Activated CD8-positive, alpha-beta memory T cell treated with anti-CD3 and anti-CD28 coated beads, Interleukin-2, amount 10 ng/mL, durations not matched to agents 7 days and 5 days (primary cell): ENCODE measurements around the gene NID2. TPM values are rescaled to one million over a fixed set of nuclear protein-coding genes. Genes with fewer than 3 reads are reported as not detected.

Source experiments
- ATAC-seq: fragments of 150-1000 bp; cut with Tn5 transposase; one replicate; pipeline ENCODE4 v1.10.0; 2021; ENCODE audit warnings: moderate library complexity
- CTCF ChIA-PET: fragments of 350-600 bp; sonication (Branson Sonifier 250); formaldehyde crosslinking; loops from one replicate; lab custom pipeline; 2021; ENCODE audit warnings: antibody characterized with exemption; lab: Charles Lee
- DNase-seq: peaks from one replicate; pipeline ENCODE4 v3.0.0-alpha.2; 2020
- H3K27ac Mint-ChIP-seq: one replicate; pipeline ENCODE4 v1.8.0; 2021; ENCODE audit warnings: mild to moderate bottlenecking, mixed read lengths
- H3K27me3 Mint-ChIP-seq: one replicate; pipeline ENCODE4 v1.8.0; 2021; ENCODE audit warnings: mixed read lengths
- H3K36me3 Mint-ChIP-seq: one replicate; pipeline ENCODE4 v1.8.0; 2021; ENCODE audit warnings: mild to moderate bottlenecking, mixed read lengths
- H3K4me1 Mint-ChIP-seq: one replicate; pipeline ENCODE4 v1.8.0; 2021; ENCODE audit warnings: mixed read lengths
- H3K4me3 Mint-ChIP-seq: one replicate; pipeline ENCODE4 v1.8.0; 2021; ENCODE audit warnings: mild to moderate bottlenecking, moderate library complexity, mixed read lengths
- H3K9me3 Mint-ChIP-seq: one replicate; pipeline ENCODE4 v1.8.0; 2022; ENCODE audit warnings: low read depth, mixed read lengths
- total RNA-seq, 2 experiments: library from RNA; stranded (reverse); gene quantifications; one replicate each; pipeline ENCODE4 v1.2.3, GENCODE V29; 2021

Gene NID2
- total RNA-seq, 2 experiments from 2014 or later = 0.18 to 0.21 TPM

GRCh38 chr14:51989293-51990234, 79.3 kb downstream of the NID2 start, which contains the start of gene RTRAF:
RTRAF (plus strand) TSS chr14:51989546; CDS start chr14:51989640, 94 bp downstream.
- no peaks in the 10 kb centered on the region for H3K27me3 Mint-ChIP-seq
- peak; percentile 95 for DNase-seq
- H3K4me1 Mint-ChIP-seq = peaks cover 43% of the 10 kb centered on the region

GRCh38 chr14:51988221-51988620, 80.6 kb downstream of the NID2 start:
- peak overlapping the region; percentile 92 for H3K27ac Mint-ChIP-seq
- no peak overlapping the region for H3K4me3 Mint-ChIP-seq
- ATAC-seq (no peak), DNase-seq (no peak)
- CTCF ChIA-PET = interaction anchor here (1.7 kb wide), 1 partner anchor 10 kb away, joined by 7 read pairs; no protein-coding TSS in a partner anchor
- no peaks in the 10 kb centered on the region for H3K9me3 Mint-ChIP-seq
- no peaks in the 10 kb centered on the region for H3K27me3 Mint-ChIP-seq
- H3K4me1 Mint-ChIP-seq = peaks cover 31% of the 10 kb centered on the region
- peaks cover 9% of the 10 kb centered on the region for H3K36me3 Mint-ChIP-seq

More at GRCh38 chr14:51989293-51990234, 79.3 kb downstream of the NID2 start, which contains the start of gene RTRAF:
- peak within 1 kb of the TSS; percentile 92 for H3K4me3 Mint-ChIP-seq
- ATAC-seq = peak; percentile 98
- no peaks in the 10 kb centered on the region for H3K9me3 Mint-ChIP-seq
- H3K27ac Mint-ChIP-seq = peak within 1 kb of the TSS; percentile 92
- CTCF ChIA-PET = interaction anchor here (0.6 to 1.7 kb wide), 4 partner anchors 9 to 619 kb away, joined by 3 to 7 read pairs (median 4); no protein-coding TSS in a partner anchor
- peaks cover 17% of the 10 kb centered on the region for H3K36me3 Mint-ChIP-seq

DNA sequence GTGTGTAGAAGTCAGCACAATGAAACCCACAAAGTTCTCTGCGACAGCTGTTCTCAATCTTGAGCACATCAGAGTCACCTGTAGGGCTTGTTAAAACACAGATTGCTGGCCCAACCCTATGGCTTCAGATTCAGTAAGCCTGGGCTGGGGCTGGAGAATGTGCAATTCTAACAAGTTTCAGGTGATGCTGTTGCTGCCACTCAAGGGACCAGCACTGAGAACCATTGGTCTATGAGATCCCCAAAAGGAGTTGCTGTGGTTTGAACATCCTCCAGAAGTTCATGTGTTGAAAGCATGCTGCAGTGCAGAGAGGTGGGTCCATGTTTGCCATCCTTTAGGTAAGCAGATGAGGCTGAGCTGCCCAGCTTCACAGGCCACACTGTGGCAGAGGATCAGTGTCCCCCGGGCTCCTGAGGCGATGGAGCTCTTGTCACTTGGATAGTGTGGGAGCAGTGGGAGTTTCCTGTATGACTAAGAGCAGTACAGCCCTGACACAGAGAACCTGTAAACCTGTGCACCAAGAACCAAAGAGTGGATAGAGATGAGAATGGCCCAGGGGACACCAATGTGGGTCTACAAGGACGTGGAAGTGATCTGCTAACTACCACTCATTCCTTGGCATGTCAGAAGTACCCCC, 87.5 kb downstream of the NID2 start:
- CTCF ChIA-PET = interaction anchor here (1.0 to 1.8 kb wide), 4 partner anchors 55 to 144 kb away, joined by 3 to 5 read pairs (median 3); partner anchors contain the start of gene GNG2
- ATAC-seq = peak; percentile 76
- Mint-ChIP-seq H3K27me3 (no peaks in the 10 kb centered on the region), H3K4me3 (no peak overlapping the region), H3K4me1 (peaks cover 23% of the 10 kb centered on the region), H3K27ac (no peak overlapping the region), H3K36me3 (no peaks in the 10 kb centered on the region), H3K9me3 (no peaks in the 10 kb centered on the region)
- peak; percentile 48 for DNase-seq

DNA sequence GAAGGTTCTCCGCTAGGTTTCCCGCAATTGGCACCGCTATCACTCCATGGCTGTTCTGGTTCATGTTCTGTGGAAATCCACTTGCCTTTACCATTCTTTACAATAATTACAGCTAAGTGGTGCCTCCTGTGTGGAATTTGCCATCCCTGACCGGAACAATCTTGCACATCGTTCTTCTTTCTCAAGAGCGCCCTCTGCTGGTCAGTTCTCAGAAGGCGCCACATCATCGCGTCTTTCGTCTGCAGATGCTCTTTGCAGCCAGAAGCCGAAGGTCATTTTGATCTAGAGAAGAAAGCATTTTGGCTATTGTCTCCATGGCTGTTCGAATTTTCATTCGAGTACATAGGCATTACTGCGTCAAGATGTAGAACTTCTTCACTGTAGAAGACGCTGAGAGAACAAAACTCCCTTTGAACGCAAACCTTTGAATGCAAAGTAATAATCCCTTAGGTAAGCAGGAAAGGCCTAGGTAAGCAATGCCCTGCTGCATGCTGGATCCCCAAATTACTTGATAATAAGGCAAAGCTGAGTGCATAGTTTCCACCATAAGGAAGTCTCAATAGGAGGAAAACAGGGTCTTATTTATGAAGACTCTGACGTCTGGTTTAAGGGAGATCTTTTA, 89.7 kb downstream of the NID2 start:
- ATAC-seq = peak; percentile 74
- DNase-seq = peak; percentile 87
- Mint-ChIP-seq H3K27me3 (no peaks in the 10 kb centered on the region), H3K4me3 (no peak overlapping the region), H3K36me3 (no peaks in the 10 kb centered on the region), H3K27ac (no peak overlapping the region), H3K9me3 (no peaks in the 10 kb centered on the region), H3K4me1 (peaks cover 23% of the 10 kb centered on the region)
- CTCF ChIA-PET = interaction anchor here (0.7 to 2.8 kb wide), 33 partner anchors 9 to 696 kb away, joined by 3 to 11 read pairs (median 4); partner anchors contain the start of genes FRMD6 and GNG2

DNA sequence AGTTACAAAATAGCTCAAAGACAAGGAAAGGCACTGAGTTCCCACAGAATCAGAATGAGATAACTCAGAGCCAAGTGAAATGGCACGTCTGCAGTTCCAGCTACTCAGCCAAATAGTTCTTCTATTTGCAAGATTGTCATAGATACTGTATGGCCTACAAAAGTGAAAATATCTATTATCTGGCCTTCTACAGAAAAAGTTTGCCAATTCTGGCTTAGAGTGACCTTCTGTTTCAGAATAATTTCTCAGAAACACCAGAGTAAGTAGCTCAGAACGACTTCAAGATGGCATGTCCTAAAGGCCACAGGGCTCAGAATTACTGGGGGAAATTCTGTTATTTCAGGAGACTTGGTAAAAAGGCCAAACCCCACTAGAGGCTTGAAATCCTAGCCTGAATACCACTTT, 90.2 kb downstream of the NID2 start:
- Mint-ChIP-seq H3K27me3 (no peaks in the 10 kb centered on the region), H3K4me3 (no peak overlapping the region), H3K27ac (no peak overlapping the region), H3K36me3 (no peaks in the 10 kb centered on the region), H3K9me3 (no peaks in the 10 kb centered on the region), H3K4me1 (peaks cover 23% of the 10 kb centered on the region)
- DNase-seq = no peak
- CTCF ChIA-PET = interaction anchor here (0.7 to 2.8 kb wide), 28 partner anchors 8 to 695 kb away, joined by 3 to 11 read pairs (median 4); partner anchors contain the start of genes FRMD6 and GNG2
- no peak for ATAC-seq

- Mint-ChIP-seq H3K36me3 (no peaks in the 10 kb centered on the region), H3K4me3 (no peak overlapping the region), H3K4me1 (peaks cover 23% of the 10 kb centered on the region), H3K27ac (no peak overlapping the region), H3K9me3 (no peaks in the 10 kb centered on the region), H3K27me3 (no peaks in the 10 kb centered on the region)
- no peak for ATAC-seq
- CTCF ChIA-PET = no interaction called here
- no peak for DNase-seq
Measured at GRCh38 chr14:51977075-51977474, 91.8 kb downstream of the NID2 start.

DNA sequence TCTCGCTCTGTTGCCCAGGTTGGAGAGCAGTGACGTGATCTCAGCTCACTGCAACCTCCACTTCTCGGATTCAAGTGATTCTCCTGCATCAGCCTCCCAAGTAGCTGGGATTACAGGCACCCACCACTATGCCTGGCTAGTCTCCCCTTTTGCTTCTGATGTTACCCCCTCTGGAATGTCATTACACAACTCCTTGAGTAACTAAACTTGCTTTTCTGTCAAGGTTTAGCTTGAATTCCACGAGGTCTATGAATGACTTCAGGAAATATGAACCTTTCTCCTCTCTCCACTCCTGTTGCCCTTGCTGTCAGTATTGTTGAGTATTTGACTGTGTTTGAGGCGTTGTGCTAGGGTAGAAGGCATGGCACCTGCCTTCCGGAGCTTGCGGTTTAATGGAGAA, 96.3 kb downstream of the NID2 start:
- H3K4me3 Mint-ChIP-seq = no peak overlapping the region
- DNase-seq = no peak
- CTCF ChIA-PET = no interaction called here
- H3K27me3 Mint-ChIP-seq = no peaks in the 10 kb centered on the region
- no peaks in the 10 kb centered on the region for H3K9me3 Mint-ChIP-seq
- no peaks in the 10 kb centered on the region for H3K4me1 Mint-ChIP-seq
- no peak for ATAC-seq
- H3K27ac Mint-ChIP-seq = no peak overlapping the region
- peaks cover 15% of the 10 kb centered on the region for H3K36me3 Mint-ChIP-seq

DNA sequence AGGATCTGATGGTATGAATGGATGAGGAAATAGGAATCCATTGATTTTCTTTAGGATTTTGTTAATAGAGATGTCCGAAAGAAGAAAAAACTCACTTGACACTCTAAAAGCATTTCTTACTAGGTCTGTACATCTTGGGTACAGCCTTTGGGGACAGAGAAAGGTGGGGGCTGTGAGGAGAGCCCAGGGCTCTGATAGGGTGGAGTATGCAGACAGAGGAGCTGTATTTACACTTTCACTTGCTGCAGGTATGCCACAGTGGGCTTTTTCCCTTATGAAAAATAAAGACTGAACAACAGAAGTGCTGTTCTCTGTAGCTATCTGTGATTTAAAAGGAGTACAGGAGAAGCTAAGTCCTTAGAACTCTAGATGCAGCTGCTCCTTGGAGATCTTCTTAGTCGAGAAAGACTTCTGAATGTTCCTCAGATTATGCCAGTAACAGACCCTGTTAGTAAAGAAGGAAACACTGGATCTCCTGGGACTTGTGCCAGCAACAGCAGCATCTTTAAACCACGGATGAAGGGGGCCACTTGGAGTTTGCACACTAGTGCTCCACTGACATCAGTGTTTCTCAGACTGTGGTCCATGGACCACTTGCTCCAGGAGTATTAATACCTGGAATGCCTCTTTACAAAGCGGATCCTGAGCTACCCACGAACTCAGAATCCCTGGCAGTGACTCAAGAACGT, 98.9 kb downstream of the NID2 start:
- H3K4me1 Mint-ChIP-seq = no peaks in the 10 kb centered on the region
- peaks cover 28% of the 10 kb centered on the region for H3K36me3 Mint-ChIP-seq
- no peak overlapping the region for H3K4me3 Mint-ChIP-seq
- ATAC-seq = no peak
- no peaks in the 10 kb centered on the region for H3K27me3 Mint-ChIP-seq
- no peak overlapping the region for H3K27ac Mint-ChIP-seq
- no peaks in the 10 kb centered on the region for H3K9me3 Mint-ChIP-seq
- DNase-seq = no peak
- CTCF ChIA-PET = interaction anchor here (2.8 kb wide), 1 partner anchor 9 kb away, joined by 10 read pairs; no protein-coding TSS in a partner anchor

- no peak overlapping the region for H3K27ac Mint-ChIP-seq
- H3K9me3 Mint-ChIP-seq = no peaks in the 10 kb centered on the region
- peaks cover 3% of the 10 kb centered on the region for H3K4me1 Mint-ChIP-seq
- no peak for DNase-seq
- no peak for ATAC-seq
- CTCF ChIA-PET = interaction anchor here (0.8 kb wide), 1 partner anchor 11 kb away, joined by 4 read pairs; no protein-coding TSS in a partner anchor
- no peak overlapping the region for H3K4me3 Mint-ChIP-seq
- peaks cover 39% of the 10 kb centered on the region for H3K36me3 Mint-ChIP-seq
- H3K27me3 Mint-ChIP-seq = no peaks in the 10 kb centered on the region
Measured at GRCh38 chr14:51967521-51967920, 101.3 kb downstream of the NID2 start.

GRCh38 chr14:51963286-51963685, 105.6 kb downstream of the NID2 start:
- peaks cover 59% of the 10 kb centered on the region for H3K36me3 Mint-ChIP-seq
- no peak overlapping the region for H3K4me3 Mint-ChIP-seq
- no peak for DNase-seq
- H3K27ac Mint-ChIP-seq = no peak overlapping the region
- peaks cover 11% of the 10 kb centered on the region for H3K9me3 Mint-ChIP-seq
- H3K27me3 Mint-ChIP-seq = no peaks in the 10 kb centered on the region
- peaks cover 12% of the 10 kb centered on the region for H3K4me1 Mint-ChIP-seq
- ATAC-seq = no peak
- CTCF ChIA-PET = interaction anchor here (1.3 kb wide), 1 partner anchor 16 kb away, joined by 4 read pairs; no protein-coding TSS in a partner anchor

DNA sequence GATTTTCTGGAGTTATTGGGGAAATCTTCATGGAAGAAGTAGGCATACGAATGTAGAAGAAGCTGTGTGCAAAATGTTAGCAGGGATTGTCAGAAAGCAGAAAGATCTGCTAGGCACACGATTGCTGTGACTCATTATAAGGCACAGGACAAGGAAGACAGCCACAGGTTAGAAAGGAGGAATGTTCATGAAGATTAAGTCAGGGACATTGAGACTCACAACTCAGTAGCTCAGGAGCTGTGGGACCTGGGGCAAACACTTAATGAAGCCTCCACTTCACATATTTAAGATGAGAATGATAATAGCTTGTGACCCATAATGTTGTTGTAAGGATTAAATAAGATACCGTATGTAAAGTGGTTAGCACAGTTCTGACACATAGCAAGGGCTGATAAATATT, 106.1 kb downstream of the NID2 start:
- DNase-seq = no peak
- no peaks in the 10 kb centered on the region for H3K27me3 Mint-ChIP-seq
- ATAC-seq = no peak
- peaks cover 12% of the 10 kb centered on the region for H3K4me1 Mint-ChIP-seq
- H3K27ac Mint-ChIP-seq = no peak overlapping the region
- CTCF ChIA-PET = interaction anchor here (1.3 kb wide), 1 partner anchor 16 kb away, joined by 4 read pairs; no protein-coding TSS in a partner anchor
- H3K4me3 Mint-ChIP-seq = no peak overlapping the region
- peaks cover 61% of the 10 kb centered on the region for H3K36me3 Mint-ChIP-seq
- peaks cover 12% of the 10 kb centered on the region for H3K9me3 Mint-ChIP-seq

DNA sequence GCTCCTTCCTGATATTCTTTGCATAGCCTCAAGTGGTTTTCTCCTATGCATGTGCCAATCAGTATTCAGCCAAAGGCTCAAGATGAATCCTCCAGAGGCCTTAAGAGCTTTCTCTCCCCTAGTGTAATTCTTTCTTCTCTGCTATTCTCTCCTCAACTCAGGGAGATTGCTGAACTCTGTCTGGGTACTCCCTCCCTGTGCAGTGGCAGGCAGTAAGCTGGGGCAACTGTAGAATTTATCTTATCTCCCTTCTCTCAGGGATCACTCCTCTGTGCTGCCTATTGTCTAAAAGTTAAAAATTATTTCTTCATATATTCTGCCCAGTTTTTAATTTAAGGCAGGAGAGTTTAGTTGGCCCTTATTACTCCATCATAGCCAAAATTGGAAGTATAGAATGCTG, 108.0 kb downstream of the NID2 start:
- Mint-ChIP-seq H3K27me3 (no peaks in the 10 kb centered on the region), H3K9me3 (peaks cover 18% of the 10 kb centered on the region), H3K4me3 (no peak overlapping the region), H3K4me1 (peaks cover 12% of the 10 kb centered on the region), H3K36me3 (peaks cover 71% of the 10 kb centered on the region), H3K27ac (no peak overlapping the region)
- ATAC-seq = no peak
- no peak for DNase-seq
- CTCF ChIA-PET = no interaction called here
